Kidney (tissue), 14 donors: Measurements from ENCODE around the gene SLC37A4. TPM values are rescaled to one million over a fixed set of nuclear protein-coding genes. Genes with fewer than 3 reads are reported as not detected.

Experiments used
- DNase-seq, 5 donors: peaks; one replicate each; pipeline ENCODE4 v3.0.0-alpha.2; 2013 to 2020
- FAIRE-seq: peaks from 2 replicates; lab custom pipeline; 2012; peaks lifted over from hg19 to GRCh38; lab: Jason Lieb, UNC
- H3K27ac ChIP-seq, 2 donors: one replicate each; pipeline ENCODE4 v1.7.0; 2013; ENCODE audit warnings: low read depth in 2 of 2, low read length in 2 of 2, inconsistent platforms in 1 of 2
- H3K27me3 ChIP-seq: one replicate; pipeline ENCODE4 v1.7.1; 2013; ENCODE audit warnings: low read length, inconsistent platforms; ENCODE audit not compliant: control insufficient read depth, insufficient read depth
- H3K36me3 ChIP-seq, 3 donors: one replicate each; pipeline versions ENCODE4 v1.7.0 to v1.7.1; 2013; ENCODE audit warnings: low read length in 3 of 3, control low read depth in 1 of 3, inconsistent platforms in 1 of 3; ENCODE audit not compliant: insufficient read depth in 3 of 3, control insufficient read depth in 2 of 3
- H3K4me1 ChIP-seq, 3 donors: one replicate each; pipeline versions ENCODE4 v1.7.0 to v1.7.1; 2013; ENCODE audit warnings: low read length in 3 of 3, inconsistent platforms in 1 of 3, low read depth in 1 of 3; ENCODE audit not compliant: control insufficient read depth in 2 of 3, insufficient read depth in 2 of 3
- H3K4me3 ChIP-seq, 3 donors: one replicate each; pipeline versions ENCODE4 v1.7.0 to v1.8.1; 2013; ENCODE audit warnings: low read length in 3 of 3, control low read depth in 1 of 3, inconsistent platforms in 1 of 3
- H3K9ac ChIP-seq, 3 donors: one replicate each; pipeline versions ENCODE4 v1.7.0 to v1.7.1; 2013; ENCODE audit warnings: low read length in 3 of 3, control low read depth in 1 of 3, inconsistent platforms in 1 of 3
- H3K9me3 ChIP-seq, 3 donors: one replicate each; pipeline versions ENCODE4 v1.7.0 to v1.7.1; 2013; ENCODE audit warnings: low read length in 3 of 3, control low read depth in 1 of 3, inconsistent platforms in 1 of 3; ENCODE audit not compliant: control insufficient read depth in 2 of 3, insufficient read depth in 1 of 3
- CTCF ChIP-seq: IDR thresholded peaks from 3 replicates; pipeline ENCODE4 v1.5.1; 2012; ENCODE audit warnings: mild to moderate bottlenecking, moderate library complexity, borderline replicate concordance; ENCODE audit not compliant: insufficient read depth; ENCODE audit errors: extremely low read depth
- intact Hi-C: fragments of 100-400 bp; cut with DNase I; formaldehyde crosslinking; loops from one replicate; pipeline ENCODE4 v1.11.1; 2022
- polyA plus RNA-seq: library from polyadenylated mRNA; stranded (reverse); fragments of 350-450 nt; fragmentation: Illumina TruSeq; extraction: RNeasy Lipid Tissue Mini Kit (QIAGEN cat#74804); gene quantifications from one replicate; pipeline ENCODE4 v1.2.3, GENCODE V29; 2014; ENCODE audit warnings: low read depth, low replicate concordance; ENCODE audit not compliant: insufficient read depth
- total RNA-seq: library from RNA; stranded (reverse); fragmentation: NEBNext Ultra II Directional; extraction: Animal tissue kit (Norgen Biotek cat#: 25700); gene quantifications from one replicate; pipeline ENCODE4 v1.2.1, GENCODE V29; 2021
- donor health status: control.
- donor health status: control.
- donor health status: control.
- donor health status: control.
- donor health status: control.
- donor health status: DM: yes; HTN: yes; CAD: no.
- donor health status: Normal renal cell carcinoma (clear cell type).

The SLC37A4 gene
- total and polyA plus RNA-seq, 2 donors from 2014 or later: 49.5 to 115 TPM

GRCh38 chr11:119012629-119013170 lies 18.0 kb downstream of the SLC37A4 start:
- no peaks in the 10 kb centered on the region for H3K9me3 ChIP-seq
- no peak overlapping the region for H3K4me3 ChIP-seq
- H3K9ac ChIP-seq: no peak overlapping the region
- H3K27me3 ChIP-seq: no peaks in the 10 kb centered on the region
- H3K36me3 ChIP-seq: peaks cover 7 to 28% (median 24%) of the 10 kb centered on the region in 3 donors
- peaks cover 0 to 8% (median 0%) of the 10 kb centered on the region in 3 donors for H3K4me1 ChIP-seq
- intact Hi-C loops: no loop called here
- H3K27ac ChIP-seq: no peak overlapping the region
- no peak for TF ChIP-seq CTCF
- FAIRE-seq (no peak), DNase-seq (no peak)

DNA sequence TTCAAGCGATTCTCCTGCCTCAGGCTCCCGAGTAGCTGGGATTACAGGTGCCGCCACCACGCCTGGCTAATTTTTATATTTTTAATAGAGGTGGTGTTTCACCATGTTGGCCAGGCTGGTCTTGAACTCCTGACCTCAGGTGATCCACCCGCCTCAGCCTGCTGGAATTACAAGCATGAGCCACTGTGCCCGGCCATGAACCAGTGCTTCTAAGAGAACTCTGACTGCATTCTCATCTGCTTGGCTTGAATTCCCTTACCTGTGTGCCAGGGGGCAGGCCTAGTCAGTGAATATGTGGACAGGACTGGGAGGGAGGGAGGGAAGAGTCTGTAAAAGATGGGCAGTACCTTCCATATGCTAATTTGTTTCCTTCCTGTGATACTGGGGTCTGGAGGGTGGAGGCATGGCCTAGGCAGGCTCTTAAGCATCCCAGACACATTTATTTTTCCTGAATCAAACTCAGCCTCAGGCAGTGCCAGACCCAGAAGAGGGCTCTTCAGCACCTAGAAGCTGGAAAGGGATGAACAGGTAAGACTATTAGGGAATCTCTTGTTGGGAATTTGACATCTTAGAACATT lies 19.1 kb downstream of the SLC37A4 start:
- Histone ChIP-seq H3K9me3 (no peaks in the 10 kb centered on the region), H3K27ac (no peak overlapping the region), H3K27me3 (no peaks in the 10 kb centered on the region), H3K4me1 (peaks cover 0 to 2% (median 0%) of the 10 kb centered on the region in 3 donors), H3K9ac (no peak overlapping the region), H3K36me3 (peaks cover 7 to 26% (median 24%) of the 10 kb centered on the region in 3 donors), H3K4me3 (no peak overlapping the region)
- no peak for FAIRE-seq
- no peak for DNase-seq
- TF ChIP-seq CTCF: no peak
- intact Hi-C loops: no loop called here

GRCh38 chr11:119006656-119007055 lies 24.0 kb downstream of the SLC37A4 start:
- Histone ChIP-seq H3K27me3 (no peaks in the 10 kb centered on the region), H3K27ac (no peak overlapping the region), H3K9ac (no peak overlapping the region), H3K36me3 (peaks cover 0 to 11% (median 1%) of the 10 kb centered on the region in 3 donors), H3K4me1 (no peaks in the 10 kb centered on the region), H3K4me3 (no peak overlapping the region), H3K9me3 (no peaks in the 10 kb centered on the region)
- DNase-seq (no peak), FAIRE-seq (no peak)
- no peak for TF ChIP-seq CTCF
- intact Hi-C loops: no loop called here
